ENCODE results near the gene XPO4. TPM values are rescaled to one million over a fixed set of nuclear protein-coding genes. Genes with fewer than 3 reads are reported as not detected.
A peak's percentile ranks its signal among the peaks of the same experiment; 100 is the strongest.

Gene XPO4
- total RNA-seq, 1 donor from 2014 or later: 34.8 TPM

- no peak for DNase-seq
- Mint-ChIP-seq H3K27ac (no peak overlapping the region), H3K27me3 (no peaks in the 10 kb centered on the region), H3K36me3 (ENCODE audit: low read depth) (peaks cover 35% of the 10 kb centered on the region), H3K9me3 (no peaks in the 10 kb centered on the region), H3K4me1 (peaks cover under 1% of the 10 kb centered on the region), H3K4me3 (no peak overlapping the region)
- intact Hi-C loops (cut with micrococcal nuclease): no loop called here
Observed at GRCh38 chr13:20812890-20813289, 89.7 kb downstream of the XPO4 start.

GRCh38 chr13:20810808-20811207, 91.7 kb downstream of the XPO4 start:
- no peaks in the 10 kb centered on the region for H3K9me3 Mint-ChIP-seq
- no peak for DNase-seq
- no peak overlapping the region for H3K4me3 Mint-ChIP-seq
- no peaks in the 10 kb centered on the region for H3K4me1 Mint-ChIP-seq
- H3K36me3 Mint-ChIP-seq (ENCODE audit: low read depth): peaks cover 35% of the 10 kb centered on the region
- H3K27me3 Mint-ChIP-seq: no peaks in the 10 kb centered on the region
- peak overlapping the region; percentile 40 for H3K27ac Mint-ChIP-seq
- intact Hi-C loops (cut with micrococcal nuclease): no loop called here

GRCh38 chr13:20808874-20809273, 93.7 kb downstream of the XPO4 start:
- Mint-ChIP-seq H3K9me3 (no peaks in the 10 kb centered on the region), H3K4me1 (peaks cover 2% of the 10 kb centered on the region), H3K27ac (no peak overlapping the region), H3K4me3 (no peak overlapping the region), H3K27me3 (no peaks in the 10 kb centered on the region), H3K36me3 (ENCODE audit: low read depth) (peaks cover 34% of the 10 kb centered on the region)
- no peak for DNase-seq
- intact Hi-C loops (cut with micrococcal nuclease): no loop called here

GRCh38 chr13:20803180-20803965, 99.2 kb downstream of the XPO4 start:
- H3K36me3 Mint-ChIP-seq (ENCODE audit: low read depth): peaks cover 22% of the 10 kb centered on the region
- intact Hi-C loops (cut with micrococcal nuclease): no loop called here
- H3K27ac Mint-ChIP-seq: no peak overlapping the region
- no peak for DNase-seq
- no peaks in the 10 kb centered on the region for H3K9me3 Mint-ChIP-seq
- peaks cover 8% of the 10 kb centered on the region for H3K4me1 Mint-ChIP-seq
- no peak overlapping the region for H3K4me3 Mint-ChIP-seq
- H3K27me3 Mint-ChIP-seq: no peaks in the 10 kb centered on the region

GRCh38 chr13:20801707-20802106, 100.8 kb downstream of the XPO4 start:
- H3K4me3 Mint-ChIP-seq: no peak overlapping the region
- H3K27me3 Mint-ChIP-seq: no peaks in the 10 kb centered on the region
- no peak overlapping the region for H3K27ac Mint-ChIP-seq
- DNase-seq: no peak
- H3K4me1 Mint-ChIP-seq: peaks cover 15% of the 10 kb centered on the region
- no peaks in the 10 kb centered on the region for H3K9me3 Mint-ChIP-seq
- H3K36me3 Mint-ChIP-seq (ENCODE audit: low read depth): peaks cover 31% of the 10 kb centered on the region
- intact Hi-C loops (cut with micrococcal nuclease): no loop called here

- Mint-ChIP-seq H3K27ac (peak overlapping the region; percentile 4), H3K9me3 (no peaks in the 10 kb centered on the region), H3K36me3 (ENCODE audit: low read depth) (peaks cover 40% of the 10 kb centered on the region)
Observed at GRCh38 chr13:20799726-20800416, 102.7 kb downstream of the XPO4 start.

GRCh38 chr13:20798027-20798426, 104.5 kb downstream of the XPO4 start:
- peaks cover 54% of the 10 kb centered on the region for H3K36me3 Mint-ChIP-seq (ENCODE audit: low read depth)
- no peak overlapping the region for H3K27ac Mint-ChIP-seq

More at GRCh38 chr13:20799726-20800416, 102.7 kb downstream of the XPO4 start:
- DNase-seq: no peak
- no peaks in the 10 kb centered on the region for H3K27me3 Mint-ChIP-seq
- H3K4me3 Mint-ChIP-seq: no peak overlapping the region
- peaks cover 13% of the 10 kb centered on the region for H3K4me1 Mint-ChIP-seq
- intact Hi-C loops (cut with micrococcal nuclease): no loop called here

GRCh38 chr13:20796791-20797508, 105.6 kb downstream of the XPO4 start:
- no peaks in the 10 kb centered on the region for H3K27me3 Mint-ChIP-seq
- H3K4me3 Mint-ChIP-seq: no peak overlapping the region
- no peak for DNase-seq
- H3K27ac Mint-ChIP-seq: no peak overlapping the region
- H3K9me3 Mint-ChIP-seq: no peaks in the 10 kb centered on the region
- intact Hi-C loops (cut with micrococcal nuclease): no loop called here
- H3K4me1 Mint-ChIP-seq: peaks cover 12% of the 10 kb centered on the region
- H3K36me3 Mint-ChIP-seq (ENCODE audit: low read depth): peaks cover 54% of the 10 kb centered on the region

More at GRCh38 chr13:20798027-20798426, 104.5 kb downstream of the XPO4 start:
- intact Hi-C loops (cut with micrococcal nuclease): no loop called here
- H3K9me3 Mint-ChIP-seq: no peaks in the 10 kb centered on the region
- no peaks in the 10 kb centered on the region for H3K27me3 Mint-ChIP-seq
- peaks cover 12% of the 10 kb centered on the region for H3K4me1 Mint-ChIP-seq
- DNase-seq: no peak
- H3K4me3 Mint-ChIP-seq: no peak overlapping the region

- no peaks in the 10 kb centered on the region for H3K27me3 Mint-ChIP-seq
- peak overlapping the region; percentile 40 for H3K27ac Mint-ChIP-seq
Observed at GRCh38 chr13:20789665-20790064, 112.9 kb downstream of the XPO4 start.

GRCh38 chr13:20788312-20788711, 114.2 kb downstream of the XPO4 start:
- H3K9me3 Mint-ChIP-seq: no peaks in the 10 kb centered on the region
- H3K27ac Mint-ChIP-seq: no peak overlapping the region
- peaks cover 45% of the 10 kb centered on the region for H3K36me3 Mint-ChIP-seq (ENCODE audit: low read depth)
- no peaks in the 10 kb centered on the region for H3K27me3 Mint-ChIP-seq
- DNase-seq: no peak
- intact Hi-C loops (cut with micrococcal nuclease): no loop called here
- no peak overlapping the region for H3K4me3 Mint-ChIP-seq
- peaks cover 4% of the 10 kb centered on the region for H3K4me1 Mint-ChIP-seq

More at GRCh38 chr13:20789665-20790064, 112.9 kb downstream of the XPO4 start:
- peaks cover 46% of the 10 kb centered on the region for H3K36me3 Mint-ChIP-seq (ENCODE audit: low read depth)
- peaks cover 5% of the 10 kb centered on the region for H3K4me1 Mint-ChIP-seq
- DNase-seq: no peak
- intact Hi-C loops (cut with micrococcal nuclease): no loop called here
- H3K4me3 Mint-ChIP-seq: no peak overlapping the region
- H3K9me3 Mint-ChIP-seq: no peaks in the 10 kb centered on the region

- Mint-ChIP-seq H3K27me3 (no peaks in the 10 kb centered on the region), H3K9me3 (no peaks in the 10 kb centered on the region), H3K27ac (no peak overlapping the region), H3K36me3 (ENCODE audit: low read depth) (peaks cover 44% of the 10 kb centered on the region), H3K4me3 (no peak overlapping the region), H3K4me1 (peaks cover 4% of the 10 kb centered on the region)
- no peak for DNase-seq
- intact Hi-C loops (cut with micrococcal nuclease): no loop called here
Observed at GRCh38 chr13:20787180-20787579, 115.4 kb downstream of the XPO4 start.

- Mint-ChIP-seq H3K4me3 (no peak overlapping the region), H3K36me3 (ENCODE audit: low read depth) (peaks cover 29% of the 10 kb centered on the region), H3K27me3 (no peaks in the 10 kb centered on the region), H3K4me1 (no peaks in the 10 kb centered on the region), H3K9me3 (no peaks in the 10 kb centered on the region), H3K27ac (no peak overlapping the region)
- no peak for DNase-seq
- intact Hi-C loops (cut with micrococcal nuclease): no loop called here
Observed at GRCh38 chr13:20782116-20782708, 120.3 kb downstream of the XPO4 start.

- H3K9me3 Mint-ChIP-seq: no peaks in the 10 kb centered on the region
- peaks cover 25% of the 10 kb centered on the region for H3K36me3 Mint-ChIP-seq (ENCODE audit: low read depth)
- no peaks in the 10 kb centered on the region for H3K4me1 Mint-ChIP-seq
- no peak for DNase-seq
- no peaks in the 10 kb centered on the region for H3K27me3 Mint-ChIP-seq
- H3K4me3 Mint-ChIP-seq: no peak overlapping the region
- intact Hi-C loops (cut with micrococcal nuclease): no loop called here
- no peak overlapping the region for H3K27ac Mint-ChIP-seq
Observed at GRCh38 chr13:20780317-20780716, 122.2 kb downstream of the XPO4 start.
